T-helper 1 cell treated with Interleukin-12 subunit alpha and Interleukin-12 subunit beta and Interleukin-4 antibody, amounts not matched to agents 30 μg/mL and 1 μg/mL, for 36 hours (primary cell): Measurements from ENCODE around the gene COL8A1.
"Not testable (repeated sequence)": the region's sequence is repeated elsewhere in the genome, so short reads cannot be mapped to it uniquely, and the experiment has no call there.

Experiments
- H3K27ac Mint-ChIP-seq: one replicate; pipeline ENCODE4 v1.8.0; 2021; ENCODE audit warnings: mild to moderate bottlenecking, mixed read lengths
- H3K27me3 Mint-ChIP-seq: one replicate; pipeline ENCODE4 v1.8.0; 2021; ENCODE audit warnings: low read depth, mixed read lengths
- H3K36me3 Mint-ChIP-seq: one replicate; pipeline ENCODE4 v1.8.0; 2021; ENCODE audit warnings: low read depth, mixed read lengths
- H3K4me1 Mint-ChIP-seq: one replicate; pipeline ENCODE4 v1.8.0; 2021; ENCODE audit warnings: low read depth, mixed read lengths
- H3K4me3 Mint-ChIP-seq: one replicate; pipeline ENCODE4 v1.8.0; 2021; ENCODE audit warnings: mild to moderate bottlenecking, moderate library complexity, mixed read lengths
- H3K9me3 Mint-ChIP-seq: one replicate; pipeline ENCODE4 v1.8.0; 2021; ENCODE audit warnings: mixed read lengths

COL8A1 gene

GRCh38 chr3:99721633-99722007, 83.2 kb downstream of the COL8A1 start:
- no peaks in the 10 kb centered on the region for H3K36me3 Mint-ChIP-seq
- no peaks in the 10 kb centered on the region for H3K4me1 Mint-ChIP-seq
- no peaks in the 10 kb centered on the region for H3K9me3 Mint-ChIP-seq
- no peaks in the 10 kb centered on the region for H3K27me3 Mint-ChIP-seq
- H3K4me3 Mint-ChIP-seq = no peak overlapping the region
- H3K27ac Mint-ChIP-seq = no peak overlapping the region

GRCh38 chr3:99724276-99724675, 85.9 kb downstream of the COL8A1 start:
- H3K9me3 Mint-ChIP-seq = no peaks in the 10 kb centered on the region
- H3K4me3 Mint-ChIP-seq = no peak overlapping the region
- H3K27me3 Mint-ChIP-seq = no peaks in the 10 kb centered on the region
- H3K4me1 Mint-ChIP-seq = no peaks in the 10 kb centered on the region
- H3K36me3 Mint-ChIP-seq = no peaks in the 10 kb centered on the region
- no peak overlapping the region for H3K27ac Mint-ChIP-seq

- no peak overlapping the region for H3K4me3 Mint-ChIP-seq
- H3K4me1 Mint-ChIP-seq = no peaks in the 10 kb centered on the region
- no peaks in the 10 kb centered on the region for H3K36me3 Mint-ChIP-seq
- H3K9me3 Mint-ChIP-seq = no peaks in the 10 kb centered on the region
- no peak overlapping the region for H3K27ac Mint-ChIP-seq
- H3K27me3 Mint-ChIP-seq = no peaks in the 10 kb centered on the region
These were observed 92.5 kb downstream of the COL8A1 start for GRCh38 chr3:99730870-99731269.

- no peak overlapping the region for H3K4me3 Mint-ChIP-seq
- no peaks in the 10 kb centered on the region for H3K9me3 Mint-ChIP-seq
- no peak overlapping the region for H3K27ac Mint-ChIP-seq
- H3K27me3 Mint-ChIP-seq = no peaks in the 10 kb centered on the region
- H3K36me3 Mint-ChIP-seq = no peaks in the 10 kb centered on the region
- no peaks in the 10 kb centered on the region for H3K4me1 Mint-ChIP-seq
These were observed 93.1 kb downstream of the COL8A1 start for GRCh38 chr3:99731499-99731898.

GRCh38 chr3:99740371-99740770, 102.0 kb downstream of the COL8A1 start:
- not testable (repeated sequence) for H3K27me3 Mint-ChIP-seq, H3K4me3 Mint-ChIP-seq, H3K4me1 Mint-ChIP-seq, H3K36me3 Mint-ChIP-seq, H3K27ac Mint-ChIP-seq, H3K9me3 Mint-ChIP-seq

- no peak overlapping the region for H3K27ac Mint-ChIP-seq
- H3K36me3 Mint-ChIP-seq = no peaks in the 10 kb centered on the region
- no peaks in the 10 kb centered on the region for H3K4me1 Mint-ChIP-seq
- H3K4me3 Mint-ChIP-seq = no peak overlapping the region
- peaks cover 5% of the 10 kb centered on the region for H3K9me3 Mint-ChIP-seq
- H3K27me3 Mint-ChIP-seq = no peaks in the 10 kb centered on the region
These were observed 103.2 kb downstream of the COL8A1 start for GRCh38 chr3:99741588-99741987.

- H3K4me1 Mint-ChIP-seq = no peaks in the 10 kb centered on the region
- peaks cover 8% of the 10 kb centered on the region for H3K27me3 Mint-ChIP-seq
- no peak overlapping the region for H3K27ac Mint-ChIP-seq
- H3K36me3 Mint-ChIP-seq = no peaks in the 10 kb centered on the region
- no peak overlapping the region for H3K4me3 Mint-ChIP-seq
- no peaks in the 10 kb centered on the region for H3K9me3 Mint-ChIP-seq
These were observed 109.5 kb downstream of the COL8A1 start for GRCh38 chr3:99747915-99748314.

- Mint-ChIP-seq H3K9me3 (no peaks in the 10 kb centered on the region), H3K4me3 (no peak overlapping the region), H3K27me3 (peaks cover 21% of the 10 kb centered on the region), H3K36me3 (no peaks in the 10 kb centered on the region), H3K27ac (no peak overlapping the region), H3K4me1 (no peaks in the 10 kb centered on the region)
These were observed 113.3 kb downstream of the COL8A1 start for GRCh38 chr3:99751649-99752048.

GRCh38 chr3:99753268-99753975, 115.0 kb downstream of the COL8A1 start:
- no peaks in the 10 kb centered on the region for H3K9me3 Mint-ChIP-seq
- H3K4me1 Mint-ChIP-seq = no peaks in the 10 kb centered on the region
- peaks cover 26% of the 10 kb centered on the region for H3K27me3 Mint-ChIP-seq
- H3K36me3 Mint-ChIP-seq = no peaks in the 10 kb centered on the region
- no peak overlapping the region for H3K27ac Mint-ChIP-seq
- no peak overlapping the region for H3K4me3 Mint-ChIP-seq

GRCh38 chr3:99755831-99756230, 117.4 kb downstream of the COL8A1 start:
- Mint-ChIP-seq H3K27ac (no peak overlapping the region), H3K27me3 (peaks cover 41% of the 10 kb centered on the region), H3K4me3 (no peak overlapping the region), H3K36me3 (no peaks in the 10 kb centered on the region), H3K4me1 (no peaks in the 10 kb centered on the region), H3K9me3 (no peaks in the 10 kb centered on the region)

GRCh38 chr3:99757966-99758365, 119.6 kb downstream of the COL8A1 start:
- no peaks in the 10 kb centered on the region for H3K36me3 Mint-ChIP-seq
- no peaks in the 10 kb centered on the region for H3K9me3 Mint-ChIP-seq
- no peak overlapping the region for H3K27ac Mint-ChIP-seq
- peaks cover 37% of the 10 kb centered on the region for H3K27me3 Mint-ChIP-seq
- no peaks in the 10 kb centered on the region for H3K4me1 Mint-ChIP-seq
- no peak overlapping the region for H3K4me3 Mint-ChIP-seq

GRCh38 chr3:99758502-99759177, 120.2 kb downstream of the COL8A1 start:
- no peaks in the 10 kb centered on the region for H3K9me3 Mint-ChIP-seq
- no peak overlapping the region for H3K27ac Mint-ChIP-seq
- H3K27me3 Mint-ChIP-seq = peaks cover 37% of the 10 kb centered on the region
- no peaks in the 10 kb centered on the region for H3K36me3 Mint-ChIP-seq
- H3K4me1 Mint-ChIP-seq = no peaks in the 10 kb centered on the region
- no peak overlapping the region for H3K4me3 Mint-ChIP-seq

GRCh38 chr3:99760031-99760430, 121.6 kb downstream of the COL8A1 start:
- H3K9me3 Mint-ChIP-seq = no peaks in the 10 kb centered on the region
- H3K36me3 Mint-ChIP-seq = no peaks in the 10 kb centered on the region
- no peak overlapping the region for H3K4me3 Mint-ChIP-seq
- no peaks in the 10 kb centered on the region for H3K4me1 Mint-ChIP-seq
- peaks cover 35% of the 10 kb centered on the region for H3K27me3 Mint-ChIP-seq
- H3K27ac Mint-ChIP-seq = no peak overlapping the region

- no peak overlapping the region for H3K27ac Mint-ChIP-seq
- peaks cover 32% of the 10 kb centered on the region for H3K27me3 Mint-ChIP-seq
- H3K4me3 Mint-ChIP-seq = no peak overlapping the region
These were observed 122.2 kb downstream of the COL8A1 start for GRCh38 chr3:99760629-99761028.

GRCh38 chr3:99761415-99762165, 123.2 kb downstream of the COL8A1 start:
- H3K4me1 Mint-ChIP-seq = no peaks in the 10 kb centered on the region
- no peak overlapping the region for H3K4me3 Mint-ChIP-seq
- no peaks in the 10 kb centered on the region for H3K9me3 Mint-ChIP-seq
- H3K27ac Mint-ChIP-seq = no peak overlapping the region
- H3K27me3 Mint-ChIP-seq = peaks cover 25% of the 10 kb centered on the region
- H3K36me3 Mint-ChIP-seq = no peaks in the 10 kb centered on the region

More at GRCh38 chr3:99760629-99761028, 122.2 kb downstream of the COL8A1 start:
- Mint-ChIP-seq H3K4me1 (no peaks in the 10 kb centered on the region), H3K36me3 (no peaks in the 10 kb centered on the region), H3K9me3 (no peaks in the 10 kb centered on the region)
